ENCODE measurements around the gene KCNN3.

- TF ChIP-seq POLR2A (IDR thresholded peaks at IDR 0.05; ENCODE audit: low read length) (no peak), GATA1 (IDR thresholded peaks at IDR 0.05; ENCODE audit: low read depth, low read length) (no peak)
Observed at GRCh38 chr1:154886281-154887015, 16.4 kb upstream of the KCNN3 start.
